Activated CD4-positive, alpha-beta memory T cell treated with anti-CD3 and anti-CD28 coated beads for 36 hours (primary cell): Measurements from ENCODE around the gene RAP2C. TPM values are rescaled to one million over a fixed set of nuclear protein-coding genes. Genes with fewer than 3 reads are reported as not detected.
"Not testable (repeated sequence)": the region's sequence is repeated elsewhere in the genome, so short reads cannot be mapped to it uniquely, and the experiment has no call there.

Experiments
- CTCF ChIA-PET: fragments of 350-600 bp; sonication (Branson Sonifier 250); formaldehyde crosslinking; loops from one replicate; lab custom pipeline; 2021; ENCODE audit warnings: antibody characterized with exemption, inconsistent platforms; lab: Charles Lee
- POLR2A ChIA-PET: fragments of 350-600 bp; sonication (Branson Sonifier 250); formaldehyde crosslinking; loops from one replicate; lab custom pipeline; 2021; ENCODE audit warnings: antibody characterized with exemption; lab: Charles Lee
- DNase-seq: peaks from one replicate; pipeline ENCODE4 v3.0.0-alpha.2; 2020
- H3K27ac Mint-ChIP-seq: one replicate; pipeline ENCODE4 v1.8.0; 2021; ENCODE audit warnings: mixed read lengths
- H3K27me3 Mint-ChIP-seq: one replicate; pipeline ENCODE4 v1.8.0; 2021; ENCODE audit warnings: mixed read lengths
- H3K36me3 Mint-ChIP-seq: one replicate; pipeline ENCODE4 v1.8.0; 2021; ENCODE audit warnings: mixed read lengths
- H3K4me1 Mint-ChIP-seq: one replicate; pipeline ENCODE4 v1.8.0; 2021; ENCODE audit warnings: low read depth, mixed read lengths
- H3K4me3 Mint-ChIP-seq: one replicate; pipeline ENCODE4 v1.8.0; 2021; ENCODE audit warnings: mild to moderate bottlenecking, mixed read lengths
- H3K9me3 Mint-ChIP-seq: one replicate; pipeline ENCODE4 v1.8.0; 2021; ENCODE audit warnings: mixed read lengths
- intact Hi-C: fragments of 100-400 bp; cut with micrococcal nuclease; formaldehyde crosslinking; loops from one replicate; pipeline ENCODE4 v1.15.1; 2023
- total RNA-seq, 2 experiments: library from RNA; stranded (reverse); gene quantifications; one replicate each; pipeline ENCODE4 v1.2.3, GENCODE V29; 2021

RAP2C gene
- total RNA-seq, 2 experiments from 2014 or later, result 41.2 to 43.7 TPM

DNA sequence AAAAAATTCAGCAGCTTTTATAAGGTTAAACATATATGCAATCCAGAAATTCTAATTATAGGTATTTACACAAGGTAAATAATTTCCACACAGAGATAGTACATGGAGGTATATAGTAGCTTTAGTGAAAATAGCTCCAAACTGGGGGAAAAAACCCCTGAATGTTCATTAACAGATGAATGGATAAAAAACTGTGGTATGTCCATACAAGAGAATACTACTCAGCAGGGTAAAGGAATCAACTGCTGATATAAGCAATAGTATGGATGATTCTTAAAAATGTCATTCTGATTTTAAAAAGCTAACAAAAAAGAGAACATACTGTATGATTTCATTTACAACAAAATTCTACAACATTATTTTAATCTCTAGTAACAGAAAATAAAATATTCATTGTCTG is 54.2 kb downstream of the RAP2C start:
- Mint-ChIP-seq H3K27me3 (peaks cover 3% of the 10 kb centered on the region), H3K9me3 (no peaks in the 10 kb centered on the region), H3K4me1 (no peaks in the 10 kb centered on the region), H3K36me3 (no peaks in the 10 kb centered on the region), H3K4me3 (no peak overlapping the region), H3K27ac (no peak overlapping the region)
- POLR2A ChIA-PET, result no interaction called here
- intact Hi-C loops, result no loop called here
- DNase-seq, result no peak
- CTCF ChIA-PET, result no interaction called here

DNA sequence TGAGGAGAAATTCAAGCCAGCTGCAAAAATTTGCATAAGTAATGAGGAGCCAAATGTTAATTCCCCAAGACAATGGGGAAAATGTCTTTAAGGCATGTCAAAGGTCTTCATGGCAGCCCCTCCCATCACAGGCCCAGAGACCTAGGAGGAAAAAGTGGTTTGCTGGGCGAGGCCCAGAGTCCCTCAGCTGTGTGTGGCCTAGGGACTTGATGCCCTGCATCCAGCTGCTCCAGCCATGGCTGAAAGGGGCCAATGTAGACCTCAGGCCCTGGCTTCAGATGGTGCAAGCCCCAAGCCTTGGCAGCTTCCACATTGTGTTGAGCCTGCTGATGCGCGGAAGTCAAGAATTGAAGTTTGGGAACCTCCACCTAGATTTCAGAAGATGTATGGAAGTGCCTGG is 56.2 kb downstream of the RAP2C start:
- not testable (repeated sequence) for H3K27ac Mint-ChIP-seq, H3K36me3 Mint-ChIP-seq

GRCh38 chrX:132153166-132153565 is 66.1 kb downstream of the RAP2C start:
- Mint-ChIP-seq H3K4me3 (no peak overlapping the region), H3K27ac (no peak overlapping the region), H3K27me3 (no peaks in the 10 kb centered on the region), H3K4me1 (no peaks in the 10 kb centered on the region), H3K9me3 (no peaks in the 10 kb centered on the region), H3K36me3 (no peaks in the 10 kb centered on the region)
- no peak for DNase-seq
- intact Hi-C loops, result no loop called here
- ChIA-PET CTCF (no interaction called here), POLR2A (no interaction called here)

More for the DNA sequence above, 56.2 kb downstream of the RAP2C start:
- H3K9me3 Mint-ChIP-seq, POLR2A ChIA-PET, CTCF ChIA-PET, DNase-seq, H3K27me3 Mint-ChIP-seq, H3K4me3 Mint-ChIP-seq, intact Hi-C loops, H3K4me1 Mint-ChIP-seq: not testable (repeated sequence)

Other genes with a start within 250 kb of the RAP2C start
- 10 to 100 TPM; 60.9 to 64.0 TPM for gene STK26, start 196.1 kb downstream of the RAP2C start, total RNA-seq
- gene FRMD7, start 91.4 kb downstream of the RAP2C start, total RNA-seq, result not detected